ENCODE results near the gene LRCOL1. TPM values are rescaled to one million over a fixed set of nuclear protein-coding genes. Genes with fewer than 3 reads are reported as not detected.

LRCOL1 gene
- total and polyA plus RNA-seq, 2 experiments from 2014 or later = 1.7 TPM; not detected in 1

GRCh38 chr12:132635076-132635955 lies 24.9 kb upstream of the LRCOL1 start:
- Histone ChIP-seq H3K4me1 (ENCODE audit: insufficient read depth) (no peaks in the 10 kb centered on the region), H3F3A (replicated peaks; ENCODE audit: low read depth) (peaks cover 14% of the 10 kb centered on the region; the same call in 1 of the 2 replicates), H3K36me3 (ENCODE audit: insufficient read depth) (peaks cover 47% of the 10 kb centered on the region), H3K27ac (ENCODE audit: low read depth) (no peak overlapping the region), H2AFZ (no peak overlapping the region), H3K4me3 (no peak overlapping the region), H3K4me2 (no peak overlapping the region), H3K79me2 (replicated peaks; ENCODE audit: insufficient read depth) (no peaks in the 10 kb centered on the region), H3K9me2 (ENCODE audit: insufficient read depth) (no peaks in the 10 kb centered on the region), H3K27me3 (ENCODE audit: insufficient read depth) (no peaks in the 10 kb centered on the region), H4K20me1 (replicated peaks; ENCODE audit: insufficient read depth) (peaks cover 28% of the 10 kb centered on the region)
- Mint-ChIP-seq H3K36me3 (ENCODE audit: low read depth) (peaks cover 95% of the 10 kb centered on the region), H3K9me3 (no peaks in the 10 kb centered on the region; the same call in 2 of the 3 replicates), H3K4me3 (no peak overlapping the region), H3K27me3 (ENCODE audit: insufficient read depth, low read depth, poor library complexity) (peaks cover 12% of the 10 kb centered on the region), H3K27ac (peak overlapping the region; percentile 31; the same call in 1 of the 2 replicates), H3K4me1 (no peaks in the 10 kb centered on the region)
- DNase-seq (ENCODE audit: low spot score) (no peak), ATAC-seq (no peak)
- TF ChIP-seq JUNB (IDR thresholded peaks at IDR 0.05; ENCODE audit: unreplicated experiment) (no peak), ZNF114 (CRISPR knock-in tag; IDR thresholded peaks at IDR 0.05) (no peak), NANOG (IDR thresholded peaks at IDR 0.05; ENCODE audit: borderline replicate concordance) (no peak), CTCF (conservative IDR thresholded peaks at IDR 0.05; ENCODE audit: low read depth in 2 of 2) (no peak), CREB1 (CRISPR knock-in tag; IDR thresholded peaks at IDR 0.05; ENCODE audit: low read depth) (no peak), EZH2phosphoT487 (IDR thresholded peaks at IDR 0.05; ENCODE audit: unreplicated experiment) (no peak), EZH2 (IDR thresholded peaks at IDR 0.05; ENCODE audit: low read depth, unreplicated experiment) (no peak)

DNA sequence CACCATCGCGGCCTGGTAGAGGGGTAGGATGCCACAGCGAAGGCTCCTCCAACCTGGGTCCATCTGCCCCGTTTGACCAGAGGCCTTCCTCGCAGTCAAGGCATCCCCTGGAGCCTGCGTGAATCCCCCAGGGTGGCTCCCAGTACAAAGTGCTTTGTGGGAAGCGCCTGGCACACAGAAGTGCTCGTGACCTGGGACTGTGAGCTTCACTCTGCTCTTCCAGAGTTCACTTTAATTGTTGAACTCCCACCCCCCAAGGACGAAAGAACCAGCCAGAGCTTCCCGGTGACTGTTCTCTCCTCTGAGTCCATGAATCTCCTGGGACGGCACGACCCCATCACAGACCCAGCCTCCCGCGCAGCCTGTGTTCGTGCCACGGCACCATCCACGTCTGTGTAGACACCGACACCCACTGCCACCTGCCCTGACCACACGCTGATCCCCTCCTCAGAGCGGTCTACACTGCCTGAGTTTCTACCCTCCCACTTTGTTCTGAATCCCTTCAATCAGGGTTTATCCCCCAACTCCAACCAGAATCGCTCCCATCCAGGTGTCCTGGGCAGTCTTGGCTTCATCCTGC lies 24.1 kb upstream of the LRCOL1 start:
- H3K36me3 Mint-ChIP-seq (ENCODE audit: low read depth) = peaks cover 100% of the 10 kb centered on the region
- no peak for TF ChIP-seq CTCF (conservative IDR thresholded peaks at IDR 0.05; ENCODE audit: low read depth in 2 of 2)
- no peak for TF ChIP-seq EZH2 (IDR thresholded peaks at IDR 0.05; ENCODE audit: low read depth, unreplicated experiment)
- no peak for TF ChIP-seq JUNB (IDR thresholded peaks at IDR 0.05; ENCODE audit: unreplicated experiment)
- TF ChIP-seq POLR2AphosphoS5 (IDR thresholded peaks at IDR 0.05; ENCODE audit: low read depth) = no peak
- no peak for TF ChIP-seq ZNF462 (CRISPR knock-in tag; IDR thresholded peaks at IDR 0.05)
- no peak for TF ChIP-seq EZH2phosphoT487 (IDR thresholded peaks at IDR 0.05; ENCODE audit: unreplicated experiment)

More for the DNA sequence above, 24.1 kb upstream of the LRCOL1 start:
- H3K4me2 ChIP-seq = no peak overlapping the region
- Mint-ChIP-seq H3K9me3 (no peaks in the 10 kb centered on the region; the same call in 2 of the 3 replicates), H3K4me1 (no peaks in the 10 kb centered on the region), H3K27me3 (ENCODE audit: insufficient read depth, low read depth, poor library complexity) (peaks cover 12% of the 10 kb centered on the region), H3K27ac (0 out of 2 replicates have a peak overlapping the region, but pooled peaks have one; percentile 66), H3K4me3 (no peak overlapping the region)
- DNase-seq (ENCODE audit: low spot score) (no peak), ATAC-seq (no peak)
- no peaks in the 10 kb centered on the region for H3K9me2 ChIP-seq (ENCODE audit: insufficient read depth)
- H2AFZ ChIP-seq = no peak overlapping the region
- H3K27me3 ChIP-seq (ENCODE audit: insufficient read depth) = no peaks in the 10 kb centered on the region
- H4K20me1 ChIP-seq (replicated peaks; ENCODE audit: insufficient read depth) = peaks cover 28% of the 10 kb centered on the region
- no peaks in the 10 kb centered on the region for H3K4me1 ChIP-seq (ENCODE audit: insufficient read depth)
- no peak overlapping the region for H3K4me3 ChIP-seq
- peaks cover 14% of the 10 kb centered on the region; the same call in 1 of the 2 replicates for H3F3A ChIP-seq (replicated peaks; ENCODE audit: low read depth)
- no peak overlapping the region for H3K27ac ChIP-seq (ENCODE audit: low read depth)
- peaks cover 51% of the 10 kb centered on the region for H3K36me3 ChIP-seq (ENCODE audit: insufficient read depth)
- no peaks in the 10 kb centered on the region for H3K79me2 ChIP-seq (replicated peaks; ENCODE audit: insufficient read depth)
